Gastroesophageal sphincter (tissue), 4 donors: Measurements from ENCODE around the gene C19orf12. TPM values are rescaled to one million over a fixed set of nuclear protein-coding genes. Genes with fewer than 3 reads are reported as not detected.
A peak's percentile ranks its signal among the peaks of the same experiment; 100 is the strongest.

Experiments used
- ATAC-seq: fragments of 150-250 bp; one replicate; pipeline ENCODE4 v1.9.1; 2016; ENCODE audit warnings: mild to moderate bottlenecking, moderate library complexity
- H3K27ac ChIP-seq, 4 donors: fragments of 200-600 bp; sonication (generic) in 3 of 4; 1 replicate in 3 of 4; 2 replicates in 1 of 4; pipeline ENCODE4 v1.5.1; 2016 to 2019
- H3K27me3 ChIP-seq: fragments of 200-600 bp; sonication (generic); one replicate; pipeline ENCODE4 v1.5.1; 2019
- H3K36me3 ChIP-seq, 2 donors: fragments of 200-600 bp; sonication (generic); one replicate each; pipeline ENCODE4 v1.5.1; 2019; ENCODE audit warnings: control low read depth in 1 of 2
- H3K4me1 ChIP-seq, 3 donors: fragments of 200-600 bp; sonication (generic); 1 replicate in 2 of 3; 2 replicates in 1 of 3; pipeline ENCODE4 v1.5.1; 2016 to 2019; ENCODE audit warnings: control low read depth in 2 of 3
- H3K4me3 ChIP-seq, 2 donors: fragments of 200-600 bp; sonication (generic); one replicate each; pipeline ENCODE4 v1.5.1; 2019; ENCODE audit warnings: mild to moderate bottlenecking in 1 of 2, moderate library complexity in 1 of 2
- H3K9me3 ChIP-seq, 3 donors: fragments of 200-600 bp; sonication (generic); one replicate each; pipeline ENCODE4 v1.5.1; 2017 to 2019; ENCODE audit warnings: control low read depth in 2 of 3
- EP300 ChIP-seq: sonication (generic); formaldehyde crosslinking; IDR thresholded peaks from one replicate; pipeline ENCODE4 v1.6.1; 2017; ENCODE audit warnings: antibody characterized with exemption, mild to moderate bottlenecking
- POLR2A ChIP-seq, 2 donors: fragments of 450-650 bp; IDR thresholded peaks; one replicate each; pipeline ENCODE4 v1.6.1; 2017; ENCODE audit warnings: antibody characterized with exemption in 2 of 2, mild to moderate bottlenecking in 2 of 2, moderate library complexity in 1 of 2
- POLR2AphosphoS5 ChIP-seq: sonication (generic); formaldehyde crosslinking; IDR thresholded peaks from one replicate; pipeline ENCODE4 v1.6.1; 2017; ENCODE audit warnings: antibody characterized with exemption
- WGBS, 2 donors: methylation state at CpG; one replicate each; pipeline ENCODE4 v1.1.5; 2018; ENCODE audit warnings: low coverage in 1 of 2; 5-methylcytosine and 5-hydroxymethylcytosine counted together
- total RNA-seq, 4 donors: library from RNA; depleted of rRNA; stranded (reverse); fragments of >200 nt; gene quantifications; one replicate each; pipeline ENCODE4 v1.1.0, GENCODE V29; 2016
- TF ChIP-seq, protein P1 (sequence below), 4 experiments: fragments of 200-600 bp in 2 of 4; fragments of 450-650 bp in 2 of 4; sonication (generic) in 1 of 4; IDR thresholded peaks; one replicate each; pipeline ENCODE4 v1.5.1; 2017 to 2019; ENCODE audit warnings: antibody characterized with exemption in 4 of 4, mild to moderate bottlenecking in 2 of 4, moderate library complexity in 2 of 4

C19orf12 gene
- total RNA-seq, 4 donors from 2014 or later: 37.6 to 62.1 (median 49.7) TPM

DNA sequence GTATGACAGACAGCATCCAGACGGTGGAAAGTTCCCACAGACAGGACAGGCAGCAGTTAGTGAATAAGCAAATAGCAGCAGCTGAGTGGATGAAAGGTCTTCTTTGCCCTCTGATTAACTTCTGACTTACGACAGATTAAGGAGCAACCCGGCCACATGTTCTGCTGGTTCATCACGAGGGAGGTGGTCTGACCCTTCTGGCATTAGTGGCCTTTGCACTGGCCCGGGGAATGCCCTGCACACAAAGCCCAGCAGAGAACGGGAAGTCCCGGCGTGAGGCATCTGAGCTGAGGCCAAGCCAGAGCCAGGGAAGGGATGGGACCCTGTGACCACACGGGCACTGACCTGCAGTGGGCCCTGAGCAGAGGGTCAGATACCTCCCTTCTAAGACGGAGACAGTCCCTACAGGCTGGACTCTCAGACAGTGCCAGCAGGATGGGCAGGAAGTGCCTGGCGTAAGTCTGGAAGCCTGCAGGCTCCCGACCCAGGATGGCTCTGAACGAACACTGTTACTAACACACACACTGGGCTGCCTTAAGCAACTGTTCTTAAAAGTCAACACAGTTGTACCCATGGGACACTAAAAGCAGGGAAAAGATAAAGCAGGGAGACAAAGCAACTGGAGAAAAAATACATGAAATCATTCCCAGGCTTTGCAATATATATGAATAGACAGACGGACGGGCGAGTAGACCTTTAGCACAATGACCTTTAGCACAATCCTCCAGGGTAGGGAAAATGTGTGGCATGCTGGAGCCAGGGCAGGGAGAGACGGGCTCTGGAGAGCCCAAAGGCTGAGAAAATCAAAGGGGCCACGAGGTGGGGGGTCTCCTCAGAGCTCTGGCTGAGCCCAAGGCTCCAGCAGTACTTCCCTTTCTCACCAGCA is 6.3 kb downstream of the C19orf12 start:
- Histone ChIP-seq H3K36me3 (peaks cover 0 to 58% of the 10 kb centered on the region in 2 donors), H3K27ac (peak overlapping the region in 1 of 4 donors; percentile 14), H3K4me1 (peaks cover 0 to 64% (median 10%) of the 10 kb centered on the region in 3 donors), H3K9me3 (no peaks in the 10 kb centered on the region), H3K27me3 (no peaks in the 10 kb centered on the region), H3K4me3 (no peak overlapping the region)
- ATAC-seq: peak; percentile 55
- TF ChIP-seq, protein P1, sequence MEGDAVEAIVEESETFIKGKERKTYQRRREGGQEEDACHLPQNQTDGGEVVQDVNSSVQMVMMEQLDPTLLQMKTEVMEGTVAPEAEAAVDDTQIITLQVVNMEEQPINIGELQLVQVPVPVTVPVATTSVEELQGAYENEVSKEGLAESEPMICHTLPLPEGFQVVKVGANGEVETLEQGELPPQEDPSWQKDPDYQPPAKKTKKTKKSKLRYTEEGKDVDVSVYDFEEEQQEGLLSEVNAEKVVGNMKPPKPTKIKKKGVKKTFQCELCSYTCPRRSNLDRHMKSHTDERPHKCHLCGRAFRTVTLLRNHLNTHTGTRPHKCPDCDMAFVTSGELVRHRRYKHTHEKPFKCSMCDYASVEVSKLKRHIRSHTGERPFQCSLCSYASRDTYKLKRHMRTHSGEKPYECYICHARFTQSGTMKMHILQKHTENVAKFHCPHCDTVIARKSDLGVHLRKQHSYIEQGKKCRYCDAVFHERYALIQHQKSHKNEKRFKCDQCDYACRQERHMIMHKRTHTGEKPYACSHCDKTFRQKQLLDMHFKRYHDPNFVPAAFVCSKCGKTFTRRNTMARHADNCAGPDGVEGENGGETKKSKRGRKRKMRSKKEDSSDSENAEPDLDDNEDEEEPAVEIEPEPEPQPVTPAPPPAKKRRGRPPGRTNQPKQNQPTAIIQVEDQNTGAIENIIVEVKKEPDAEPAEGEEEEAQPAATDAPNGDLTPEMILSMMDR (IDR thresholded peaks at IDR 0.05): no peak
- TF ChIP-seq POLR2AphosphoS5: no peak
- 62 to 65% methylated on average over 5 to 13 of the region's 18 CpGs for whole genome bisulfite sequencing, 2 donors

GRCh38 chr19:29706635-29707034 is 8.4 kb downstream of the C19orf12 start:
- Histone ChIP-seq H3K4me1 (peaks cover 0 to 42% (median 0%) of the 10 kb centered on the region in 3 donors), H3K27me3 (no peaks in the 10 kb centered on the region), H3K9me3 (no peaks in the 10 kb centered on the region), H3K4me3 (no peak overlapping the region), H3K27ac (no peak overlapping the region), H3K36me3 (peaks cover 0 to 70% of the 10 kb centered on the region in 2 donors)
- ATAC-seq: no peak
- WGBS, 2 donors: 46 to 96% methylated on average over 5 to 6 of the region's 6 CpGs
- TF ChIP-seq POLR2A (IDR thresholded peaks at IDR 0.05) (no peak), EP300 (no peak), POLR2AphosphoS5 (no peak)
- TF ChIP-seq, protein P1 (IDR thresholded peaks at IDR 0.05): no peak

DNA sequence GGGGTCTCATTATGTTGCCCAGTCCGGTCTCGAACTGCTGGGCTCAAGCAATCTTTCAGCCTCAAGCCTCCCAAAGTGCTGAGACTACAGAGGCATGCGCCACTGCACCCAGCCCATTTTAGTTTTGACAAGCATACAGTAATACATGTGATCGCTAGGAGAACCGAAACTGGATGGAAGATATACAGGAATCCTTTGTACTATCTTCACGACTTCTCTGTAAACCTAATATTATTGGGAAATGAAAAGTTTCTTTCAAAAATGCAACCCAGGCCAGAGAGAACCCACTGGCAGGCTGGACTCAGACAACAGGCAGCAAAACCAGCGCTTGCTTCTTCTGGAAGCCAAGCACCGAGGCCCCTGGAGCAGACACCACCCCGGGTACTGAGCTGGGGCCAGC is 9.4 kb downstream of the C19orf12 start:
- Histone ChIP-seq H3K4me3 (no peak overlapping the region), H3K27me3 (no peaks in the 10 kb centered on the region), H3K9me3 (no peaks in the 10 kb centered on the region), H3K27ac (peak overlapping the region in 1 of 4 donors; percentile 11), H3K36me3 (peaks cover 0 to 72% of the 10 kb centered on the region in 2 donors), H3K4me1 (peaks cover 0 to 33% (median 0%) of the 10 kb centered on the region in 3 donors)
- no peak for TF ChIP-seq POLR2AphosphoS5
- WGBS, 2 donors: 76 to 91% methylated on average over 3 to 5 of the region's 9 CpGs
- ATAC-seq: no peak

- H3K36me3 ChIP-seq: peaks cover 0 to 72% of the 10 kb centered on the region in 2 donors
- no peaks in the 10 kb centered on the region for H3K27me3 ChIP-seq
- 80 to 87% methylated on average over 9 to 12 of the region's 14 CpGs for WGBS, 2 donors
- no peak overlapping the region for H3K27ac ChIP-seq
- H3K4me3 ChIP-seq: no peak overlapping the region
- H3K9me3 ChIP-seq: no peaks in the 10 kb centered on the region
- no peak for TF ChIP-seq POLR2AphosphoS5
- TF ChIP-seq, protein P1 (IDR thresholded peaks at IDR 0.05): no peak
- no peak for TF ChIP-seq POLR2A (IDR thresholded peaks at IDR 0.05)
- TF ChIP-seq EP300: no peak
- no peak for ATAC-seq
- peaks cover 0 to 24% (median 0%) of the 10 kb centered on the region in 3 donors for H3K4me1 ChIP-seq
These were observed 10.2 kb downstream of the C19orf12 start for GRCh38 chr19:29704562-29705558.

DNA sequence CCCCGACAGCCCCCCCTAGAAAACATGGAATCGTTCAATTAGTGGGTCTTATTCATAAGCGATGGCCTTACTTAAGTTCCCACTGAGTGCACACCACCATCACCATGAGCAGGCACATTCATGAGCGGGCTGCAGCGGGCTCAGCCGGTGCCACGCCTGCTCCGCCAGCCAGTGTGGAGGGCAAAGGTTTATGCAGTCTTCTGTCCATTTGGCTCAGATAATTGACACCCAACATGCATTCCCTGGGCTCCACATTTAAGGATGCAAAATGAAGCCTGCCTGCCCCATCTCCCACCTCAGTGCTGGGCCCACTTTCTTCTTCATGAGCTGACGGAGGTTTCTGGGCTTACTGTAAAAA is 12.1 kb downstream of the C19orf12 start:
- WGBS, 2 donors: 95 to 100% methylated on average over 2 to 3 of the region's 9 CpGs
- ATAC-seq: no peak
- H3K27me3 ChIP-seq: no peaks in the 10 kb centered on the region

More for the DNA sequence above, 12.1 kb downstream of the C19orf12 start:
- peaks cover 0 to 8% (median 0%) of the 10 kb centered on the region in 3 donors for H3K4me1 ChIP-seq
- peaks cover 0 to 64% of the 10 kb centered on the region in 2 donors for H3K36me3 ChIP-seq
- no peak overlapping the region for H3K4me3 ChIP-seq
- no peaks in the 10 kb centered on the region for H3K9me3 ChIP-seq
- H3K27ac ChIP-seq: no peak overlapping the region
- no peak for TF ChIP-seq EP300
- TF ChIP-seq POLR2A (IDR thresholded peaks at IDR 0.05): no peak
- no peak for TF ChIP-seq POLR2AphosphoS5
- TF ChIP-seq, protein P1 (IDR thresholded peaks at IDR 0.05): no peak
